HG03442 (cell line): ENCODE data around the gene KLHDC8B.

Experiments used
- ATAC-seq: cut with Tn5 transposase; IDR thresholded peaks from one replicate; pipeline ENCODE4 v1.9.1; 2021; ENCODE audit warnings: mild to moderate bottlenecking, moderate library complexity; ENCODE audit not compliant: unreplicated experiment

KLHDC8B gene

DNA sequence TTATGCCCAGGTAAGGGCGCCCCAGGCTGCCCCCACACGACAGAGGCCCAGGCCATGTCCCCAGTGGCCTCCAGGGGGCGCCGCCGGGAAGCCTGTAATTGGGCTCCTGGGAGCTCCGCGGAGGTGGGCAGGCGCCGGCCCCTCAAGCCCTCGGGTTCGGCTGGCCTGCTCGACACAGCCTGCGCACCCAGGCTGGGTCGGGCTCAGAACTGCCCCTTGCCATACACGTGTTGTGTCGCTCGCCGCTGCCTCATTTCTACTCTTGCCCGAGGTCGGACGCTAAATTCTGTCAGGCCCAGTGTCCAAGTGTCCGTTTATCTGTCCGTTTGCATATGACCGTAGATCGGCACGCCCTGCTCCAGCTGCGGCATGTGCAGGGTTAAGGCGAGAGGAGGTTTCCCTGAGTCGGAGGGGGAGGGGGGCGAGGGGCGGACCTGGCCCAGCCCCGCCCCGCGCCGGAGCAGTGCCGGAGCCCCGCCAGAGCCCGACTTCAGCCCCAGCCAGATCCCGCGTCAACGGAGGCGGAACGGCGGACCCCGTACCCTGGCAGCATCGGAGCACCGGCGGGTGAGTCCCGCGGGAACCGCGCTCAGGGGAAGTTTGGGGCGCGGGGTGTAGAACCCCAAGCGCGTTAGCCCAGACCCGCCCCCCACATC lies at the start of gene KLHDC8B:
TSS of gene KLHDC8B (plus strand) at position 480 of the 656 bp plus-strand sequence. CDS start 1,172 bp downstream, outside the sequence.
- peak; percentile 58 for ATAC-seq

DNA sequence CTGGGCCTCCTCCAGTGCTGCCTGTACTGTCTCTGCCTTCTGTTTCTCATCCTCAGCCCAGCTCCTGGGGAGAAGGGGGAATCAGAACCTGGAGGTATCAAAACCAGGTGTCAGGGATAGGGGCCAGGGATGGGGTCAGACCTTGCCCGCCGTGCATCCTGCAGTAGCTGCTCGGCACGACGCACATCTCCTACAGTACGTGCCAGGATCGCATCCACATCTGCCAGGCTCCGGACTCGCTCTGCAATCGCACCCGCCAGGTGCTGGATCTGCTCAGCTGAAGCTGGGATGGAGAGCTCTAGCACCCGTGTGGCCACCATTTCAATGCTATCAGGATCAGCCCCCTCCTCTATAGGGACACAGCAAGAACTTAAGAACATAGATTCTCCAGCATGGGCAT lies 49.4 kb upstream of the KLHDC8B start:
- no peak for ATAC-seq

DNA sequence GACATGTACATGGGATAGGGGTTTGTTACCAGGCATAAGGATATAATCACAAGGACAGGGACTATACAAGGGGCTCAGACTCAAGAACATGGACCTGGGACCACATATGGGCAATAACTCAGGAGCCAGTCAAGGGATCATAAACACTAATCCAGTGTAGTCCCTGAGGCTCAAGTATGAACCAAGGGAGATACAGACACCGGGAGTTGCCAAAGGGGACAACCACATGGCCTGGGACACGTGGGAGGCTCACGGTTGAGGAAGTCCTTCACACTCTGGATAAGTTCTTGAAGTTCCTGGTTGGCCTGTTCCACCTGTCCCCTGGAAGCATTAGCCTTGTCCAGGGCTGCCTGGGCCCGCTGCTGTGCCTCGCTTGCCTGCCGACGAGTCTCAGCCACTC lies 48.9 kb upstream of the KLHDC8B start:
- ATAC-seq, result no peak

DNA sequence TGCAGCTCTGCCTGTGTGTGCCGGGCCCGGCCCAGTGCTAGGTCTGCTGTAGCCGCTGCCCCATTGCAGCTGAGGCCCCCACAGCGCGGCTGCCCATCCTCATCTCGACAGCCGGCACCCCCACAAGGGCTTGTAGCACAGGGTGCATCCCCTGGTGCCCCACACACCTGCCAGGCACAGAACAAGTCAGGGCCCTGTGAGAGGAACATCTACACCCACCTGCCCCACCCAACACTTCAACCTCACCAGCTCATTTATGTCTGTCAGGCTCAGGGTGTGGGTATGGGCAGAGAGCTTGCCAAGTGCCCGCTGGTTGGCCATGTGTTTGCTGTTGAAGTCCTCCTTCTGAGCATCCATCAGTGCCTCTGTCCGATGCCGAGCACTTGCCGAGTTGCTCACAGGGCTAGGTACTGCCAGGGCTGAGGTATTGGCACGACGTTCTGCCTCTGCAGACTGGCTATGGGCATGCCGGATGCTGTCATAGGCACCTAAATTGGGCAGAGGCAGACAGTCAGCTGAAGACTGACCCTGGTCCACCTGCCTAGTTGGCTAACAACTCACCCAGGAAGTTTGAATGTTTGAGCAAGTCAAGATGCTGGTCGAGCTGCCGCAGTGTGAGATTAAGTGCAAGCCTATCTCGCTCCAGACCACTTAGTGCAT lies 48.4 kb upstream of the KLHDC8B start:
- no peak for ATAC-seq

DNA sequence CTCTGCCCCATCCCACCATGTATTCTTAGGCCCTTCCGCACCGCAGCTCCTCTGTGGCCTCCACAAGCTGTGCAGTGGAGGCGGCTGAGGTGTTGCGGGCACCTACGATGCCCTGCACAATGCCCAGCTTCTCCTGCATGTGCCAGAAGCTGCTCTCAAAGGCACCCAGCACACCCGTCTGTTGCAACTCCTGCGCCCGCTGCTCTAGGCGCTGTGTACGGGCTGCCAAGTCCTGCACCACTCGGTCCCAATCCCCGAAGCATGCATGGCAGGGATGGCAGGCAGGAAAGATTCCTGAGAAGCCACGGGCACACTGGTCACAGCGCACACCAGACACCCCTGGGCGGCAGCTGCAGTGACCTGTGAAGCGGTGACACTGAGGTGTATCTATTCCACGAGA lies 47.7 kb upstream of the KLHDC8B start:
- no peak for ATAC-seq

DNA sequence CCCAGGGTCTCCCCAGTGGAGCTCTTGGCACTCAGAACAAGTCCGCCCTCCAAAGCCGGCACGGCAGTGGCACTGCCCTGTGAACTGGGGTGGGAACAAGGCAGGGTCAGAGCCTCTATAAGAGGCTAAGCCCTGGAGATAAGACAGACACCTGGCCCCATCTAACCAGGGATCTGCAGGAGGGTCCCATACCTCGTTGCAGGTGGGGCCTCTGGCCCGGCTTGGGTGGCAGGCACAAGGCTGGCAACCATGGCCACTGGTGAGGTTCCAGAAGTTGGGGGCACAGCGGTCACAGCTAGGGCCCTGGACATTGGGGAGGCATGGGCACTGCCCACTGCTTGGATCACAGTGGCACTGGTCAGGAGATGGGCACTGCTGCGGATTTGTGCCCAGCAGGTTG lies 47.2 kb upstream of the KLHDC8B start:
- ATAC-seq, result no peak

DNA sequence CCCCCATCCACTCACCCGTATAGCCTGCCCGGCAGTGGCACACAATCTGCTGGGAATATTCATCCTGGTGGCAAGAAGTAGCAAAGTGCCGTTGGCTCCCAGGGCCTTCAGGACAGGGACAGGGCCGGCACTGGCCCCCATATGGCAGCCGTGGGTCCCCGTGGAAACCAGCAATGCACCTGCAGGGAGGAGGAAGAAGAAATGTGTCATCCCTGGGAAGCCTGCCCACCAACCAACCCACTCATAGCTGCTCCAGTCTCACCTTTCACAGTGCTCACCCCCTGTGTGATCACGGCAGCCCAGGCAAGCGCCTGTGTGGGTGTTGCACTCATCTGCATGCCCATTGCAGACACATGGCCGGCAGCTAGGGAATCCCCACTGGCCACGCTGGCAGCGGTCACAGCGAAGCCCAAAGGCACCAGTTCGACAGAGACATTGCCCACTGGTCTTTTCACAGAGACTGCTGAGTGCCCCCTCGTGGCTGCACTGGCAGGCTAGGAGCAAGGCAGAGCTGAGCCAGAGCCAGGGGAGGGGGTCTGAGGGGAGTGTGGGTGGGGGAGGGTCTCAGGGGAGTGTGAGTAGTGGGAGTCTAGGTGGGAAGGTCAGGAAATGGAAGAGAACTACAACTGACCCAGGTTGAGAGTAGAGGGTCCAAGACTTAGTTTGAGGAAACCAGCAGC lies 46.3 kb upstream of the KLHDC8B start:
- ATAC-seq, result no peak

DNA sequence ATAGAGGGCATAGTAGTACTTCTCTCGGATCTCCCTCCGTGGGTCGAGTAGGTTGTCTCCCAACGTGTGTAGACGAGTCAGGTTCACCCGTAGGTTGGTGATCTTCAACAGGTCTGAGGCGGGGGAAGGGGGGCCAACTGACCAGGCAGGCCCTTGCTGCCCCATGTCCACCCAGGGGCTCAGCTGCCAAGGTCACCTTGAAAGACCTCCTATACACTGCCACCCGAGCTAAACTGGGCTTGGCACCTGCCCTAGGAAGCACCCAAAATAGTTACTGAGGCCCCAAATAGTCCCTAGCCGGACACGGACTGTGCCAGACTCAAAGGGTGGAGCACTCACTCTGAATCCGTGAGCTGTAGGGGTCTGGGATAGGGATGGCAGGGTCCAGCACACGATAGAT lies 40.4 kb upstream of the KLHDC8B start:
- no peak for ATAC-seq

DNA sequence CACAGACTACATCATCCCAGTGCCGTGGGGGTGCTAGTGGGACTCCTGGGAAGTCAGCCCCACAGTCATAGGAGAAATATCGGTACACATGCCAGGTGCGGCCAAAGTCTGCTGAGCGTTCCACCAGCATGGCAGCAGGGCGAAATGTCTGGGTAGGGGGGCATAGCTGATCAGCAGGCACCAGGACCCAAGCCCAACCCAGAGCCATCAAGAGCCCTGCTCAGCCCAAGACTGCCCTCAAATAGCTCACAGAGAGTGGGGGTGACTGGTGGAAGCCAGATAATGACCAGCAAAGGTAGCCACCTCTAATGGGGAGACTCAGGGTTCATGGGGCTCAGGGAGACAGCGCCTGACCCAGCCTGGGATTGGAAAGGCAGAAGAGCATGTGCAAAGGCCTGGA lies 39.8 kb upstream of the KLHDC8B start:
- ATAC-seq, result no peak

DNA sequence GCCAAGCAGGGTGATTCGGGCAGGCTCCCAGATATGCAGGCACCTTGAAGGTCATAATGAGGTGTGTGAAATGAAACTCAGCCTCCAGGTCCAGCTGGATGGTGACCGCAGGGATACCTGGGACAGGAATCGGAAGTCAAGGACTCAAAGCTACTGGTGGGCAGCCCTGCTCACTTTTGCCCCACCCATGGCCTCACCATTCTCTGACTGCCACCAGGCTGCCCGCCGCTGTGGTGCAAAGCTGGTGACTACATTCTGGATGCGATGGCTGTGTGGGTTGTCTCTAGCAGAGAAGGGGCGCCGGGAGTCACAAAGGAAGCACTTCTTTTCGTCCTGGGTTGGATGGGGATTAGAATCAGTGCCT lies 39.3 kb upstream of the KLHDC8B start:
- ATAC-seq, result no peak

DNA sequence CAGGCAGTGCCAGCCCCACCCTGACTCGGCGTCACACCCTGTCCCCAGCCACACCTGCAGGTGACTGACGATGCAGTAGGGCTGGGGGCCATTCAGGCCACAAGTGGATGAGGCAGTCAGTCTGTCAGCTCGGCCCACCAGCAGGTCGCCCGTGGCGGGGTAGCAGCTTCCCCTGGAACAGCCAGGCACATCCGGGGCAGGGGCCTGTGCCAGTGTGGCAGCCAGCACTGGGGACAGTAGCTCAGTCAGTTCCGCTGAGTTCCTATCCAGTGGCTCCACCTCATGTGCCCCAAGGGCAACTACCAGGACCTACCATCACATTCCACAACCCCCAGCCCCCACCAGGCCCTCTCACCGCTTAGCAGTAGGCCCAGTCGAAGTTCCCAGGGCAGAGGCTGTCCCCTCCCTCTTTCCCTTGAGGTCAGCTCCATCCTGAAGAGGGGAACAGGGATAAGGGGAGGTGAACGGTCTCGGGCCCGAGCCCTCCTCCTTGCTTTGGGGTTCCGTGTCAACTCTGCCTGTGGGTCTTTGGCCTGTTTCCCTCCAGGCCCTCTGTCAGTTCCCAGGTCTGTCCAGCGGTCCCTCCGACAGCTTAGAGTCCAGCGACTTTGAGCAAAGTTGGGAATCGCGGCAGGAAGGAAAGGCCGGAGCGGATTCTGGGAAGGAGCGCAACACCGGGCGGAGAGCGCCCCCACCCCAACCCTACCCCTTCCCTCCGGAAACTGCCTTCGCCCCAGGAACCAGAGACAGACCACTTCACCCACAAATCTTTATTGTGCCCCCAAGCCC lies 38.8 kb upstream of the KLHDC8B start, which contains the start of gene LAMB2:
TSS of gene LAMB2 (minus strand) at position 614 of the 789 bp plus-strand sequence. CDS start at position 431, 183 bp downstream.
- no peak for ATAC-seq

DNA sequence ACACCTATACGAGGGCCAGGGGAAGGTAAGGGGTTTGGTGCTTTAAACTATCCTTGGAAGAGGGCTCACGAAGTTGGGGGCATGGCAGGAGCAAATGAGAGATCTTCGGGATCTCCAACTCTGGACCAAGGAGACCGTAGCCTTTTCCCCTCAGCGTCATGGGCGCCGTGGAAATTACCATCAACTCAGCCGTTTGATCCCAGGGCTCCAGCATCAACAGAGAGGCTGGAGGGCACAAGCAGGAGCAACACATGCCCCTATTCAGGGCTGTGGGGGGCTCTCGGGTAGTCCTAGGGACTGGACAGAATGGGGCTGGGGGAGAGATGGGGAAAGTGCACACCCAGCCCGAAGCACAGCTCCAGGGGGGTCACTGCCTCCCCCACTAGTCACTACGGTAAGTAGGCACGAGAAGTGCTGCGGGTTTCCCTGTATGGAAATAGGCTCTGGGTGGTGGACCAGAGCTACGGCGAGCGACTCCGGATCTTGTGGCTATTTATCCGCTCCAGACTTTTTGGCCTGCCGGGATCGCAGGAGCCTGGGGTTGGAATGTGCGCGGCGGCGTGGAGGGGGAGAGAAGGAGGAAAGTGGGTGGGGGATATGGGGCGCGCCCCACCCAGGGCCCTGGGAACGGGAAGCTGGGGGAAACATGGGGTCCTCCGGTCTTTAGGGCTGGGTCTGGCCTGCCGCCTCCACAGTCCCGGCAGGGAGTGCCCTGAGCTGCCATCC lies 38.0 kb upstream of the KLHDC8B start:
- no peak for ATAC-seq

DNA sequence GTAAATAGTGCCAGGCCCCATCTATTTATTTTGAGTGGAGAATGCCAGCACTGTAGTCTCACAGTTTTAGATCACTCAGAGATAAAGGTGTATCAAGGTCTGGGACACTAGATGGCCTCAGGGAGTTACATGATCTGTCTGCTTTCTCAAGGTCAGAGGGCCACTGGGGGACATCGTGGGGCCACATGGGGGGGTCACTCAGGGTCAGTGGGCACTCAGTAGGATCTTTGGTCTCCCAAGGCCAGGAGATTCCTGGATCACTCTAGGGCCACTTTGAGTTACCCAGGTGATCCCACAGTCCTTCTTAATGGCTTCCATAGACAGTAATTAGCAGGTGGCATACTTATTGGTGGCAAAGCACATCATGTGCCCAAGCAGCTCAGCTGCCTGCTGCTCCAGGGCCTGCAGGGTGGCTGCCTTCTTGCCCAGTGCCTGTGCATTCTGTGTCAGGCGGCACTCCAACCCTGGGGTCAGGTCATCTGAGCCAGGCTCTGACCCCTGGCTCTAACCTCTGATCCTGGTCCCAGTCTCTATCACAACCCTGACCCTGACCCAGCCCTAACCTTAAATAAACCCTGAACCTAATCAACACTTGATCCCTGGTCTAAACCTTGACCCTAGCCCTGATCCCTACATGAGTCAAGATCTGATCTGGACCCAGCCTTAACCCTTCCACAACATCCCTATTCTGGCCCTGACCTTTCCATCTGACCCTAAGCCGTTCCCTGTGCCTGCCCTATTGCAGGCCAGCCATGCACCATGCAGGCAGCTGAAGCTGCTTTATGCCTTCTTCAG lies 36.7 kb upstream of the KLHDC8B start:
- ATAC-seq, result no peak

DNA sequence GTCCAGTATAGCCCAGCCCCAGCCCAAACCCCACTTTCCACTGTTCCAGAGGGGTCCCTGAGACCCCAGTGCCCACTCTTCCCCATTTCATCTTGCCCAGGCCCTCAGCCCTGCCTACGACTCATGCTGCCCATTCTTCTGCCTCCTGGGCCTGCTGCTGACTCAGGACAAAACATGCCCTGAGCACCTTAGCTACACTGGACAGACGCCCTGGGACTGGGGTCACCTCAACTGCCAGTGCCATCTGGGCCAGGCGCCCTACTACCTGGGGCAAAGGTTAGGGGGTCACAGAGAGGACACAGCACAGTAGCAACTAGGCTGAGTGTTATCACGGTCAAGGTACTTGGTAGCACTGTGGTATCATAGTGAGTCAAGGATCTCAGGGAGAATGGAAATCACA lies 35.9 kb upstream of the KLHDC8B start:
- no peak for ATAC-seq

DNA sequence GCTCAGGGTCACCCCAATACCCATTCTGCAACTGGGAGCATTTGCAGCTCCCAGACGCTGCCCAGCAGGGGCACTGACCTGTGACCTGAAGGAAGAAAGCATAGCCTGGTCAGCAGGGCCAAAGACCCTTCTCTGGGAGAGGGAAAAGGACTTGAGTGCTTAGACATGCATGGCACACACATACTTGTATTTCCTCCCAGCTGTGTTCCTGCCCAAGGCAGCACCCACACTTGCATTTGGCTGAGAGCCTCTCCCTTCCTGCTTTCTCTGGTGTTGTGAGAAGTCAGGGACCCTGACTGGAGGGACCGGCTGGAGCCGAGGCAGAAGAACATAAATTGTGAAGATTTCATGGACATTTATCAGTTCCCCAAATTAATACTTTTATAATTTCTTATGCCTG lies 31.3 kb upstream of the KLHDC8B start:
- ATAC-seq, result no peak

DNA sequence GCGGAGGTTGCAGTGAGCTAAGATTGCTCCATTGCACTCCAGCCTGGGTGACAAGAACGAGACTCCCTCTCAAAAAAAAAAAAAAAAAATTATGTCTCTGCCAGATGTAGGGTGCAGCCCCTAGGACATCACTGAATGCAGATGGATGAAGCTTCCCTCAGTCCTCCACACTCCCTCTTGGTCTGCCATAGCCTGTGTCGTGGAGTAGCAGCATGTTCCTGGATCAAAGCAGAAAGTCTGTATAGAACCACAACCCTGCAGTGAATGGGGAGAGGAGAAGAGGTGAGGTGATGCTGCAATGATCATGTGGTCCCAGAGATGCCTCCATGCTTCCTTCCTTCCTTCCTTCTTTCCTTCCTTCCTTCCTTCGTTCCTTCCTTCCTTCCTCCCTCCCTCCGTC lies 23.2 kb upstream of the KLHDC8B start:
- no peak for ATAC-seq

DNA sequence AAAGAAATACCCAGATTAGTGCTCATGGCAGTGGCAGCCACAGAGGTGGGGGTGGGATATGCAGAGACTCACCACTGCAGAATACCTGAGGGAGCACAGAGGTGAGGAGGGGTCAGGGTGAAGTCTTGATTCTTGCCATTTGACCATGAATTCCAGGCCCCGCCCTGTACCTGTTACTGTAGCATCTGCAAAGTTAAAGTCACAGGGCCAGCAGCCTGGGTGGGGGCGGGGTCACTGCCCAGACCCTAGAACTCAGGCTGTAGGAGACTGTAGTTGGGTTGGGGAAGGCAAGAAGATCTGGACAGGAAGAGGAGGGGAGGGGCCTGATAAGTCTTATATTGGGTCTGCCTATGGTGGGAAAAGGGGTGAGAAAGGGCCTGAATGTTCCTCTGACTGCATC lies 19.8 kb upstream of the KLHDC8B start:
- ATAC-seq, result no peak

DNA sequence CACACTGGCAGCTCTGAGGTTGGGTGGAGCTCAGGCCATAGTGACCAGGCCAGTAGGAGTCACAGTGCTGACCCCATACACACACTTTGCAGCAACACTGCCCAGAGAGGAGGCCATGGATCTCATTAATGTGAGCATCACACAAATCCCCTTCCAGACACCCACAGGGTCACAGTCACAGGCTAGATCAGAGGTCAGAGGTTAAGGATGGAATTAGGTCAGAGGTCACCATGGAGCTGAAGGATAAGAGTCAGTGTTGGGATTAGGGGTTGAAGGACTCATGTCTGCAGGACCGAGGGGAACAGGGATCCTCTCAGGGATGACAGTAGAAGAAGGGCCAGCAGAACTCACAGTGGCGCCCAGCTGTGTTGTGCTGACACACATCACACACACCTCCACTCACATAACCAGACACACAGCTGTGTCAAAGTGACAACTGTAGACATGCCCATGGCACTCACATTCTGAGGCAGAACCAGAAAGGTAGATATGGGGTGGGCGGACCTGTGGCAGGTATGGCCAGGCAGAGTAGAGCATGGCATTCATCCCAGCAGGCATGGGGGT lies 18.0 kb upstream of the KLHDC8B start:
- no peak for ATAC-seq

DNA sequence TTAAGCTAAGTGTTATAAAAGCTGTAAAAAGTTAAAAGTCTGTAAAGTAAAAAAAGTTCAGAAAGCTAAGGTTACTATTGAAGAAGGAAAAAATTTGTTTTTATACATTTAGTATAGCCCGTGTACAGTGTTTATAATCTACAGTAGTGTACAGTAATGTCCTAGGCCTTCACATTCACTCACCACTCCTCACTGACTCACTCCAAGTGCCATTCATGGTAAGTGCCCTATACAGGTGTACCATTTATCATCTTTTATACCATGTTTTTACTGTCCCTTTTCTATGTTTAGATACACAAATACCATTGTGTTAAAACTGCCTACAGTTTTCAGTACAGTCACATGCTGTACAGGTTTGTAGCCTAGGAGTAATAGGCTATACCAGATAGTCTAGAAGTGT lies 14.1 kb upstream of the KLHDC8B start:
- no peak for ATAC-seq
